ENCODE measurements around the gene HEXB.

Gene HEXB

GRCh38 chr5:74684900-74685851 is at the start of gene HEXB:
TSS of gene HEXB (plus strand) at chr5:74685233. CDS start at chr5:74685261, 28 bp downstream.
- intact Hi-C loops (cut with DNase I): loop anchor here (5.0 kb wide), 1 partner anchor 82 kb away; the partner anchor contains the start of genes GFM2 and NSA2
- peak; percentile 74 to 98 (median 86) for DNase-seq

DNA sequence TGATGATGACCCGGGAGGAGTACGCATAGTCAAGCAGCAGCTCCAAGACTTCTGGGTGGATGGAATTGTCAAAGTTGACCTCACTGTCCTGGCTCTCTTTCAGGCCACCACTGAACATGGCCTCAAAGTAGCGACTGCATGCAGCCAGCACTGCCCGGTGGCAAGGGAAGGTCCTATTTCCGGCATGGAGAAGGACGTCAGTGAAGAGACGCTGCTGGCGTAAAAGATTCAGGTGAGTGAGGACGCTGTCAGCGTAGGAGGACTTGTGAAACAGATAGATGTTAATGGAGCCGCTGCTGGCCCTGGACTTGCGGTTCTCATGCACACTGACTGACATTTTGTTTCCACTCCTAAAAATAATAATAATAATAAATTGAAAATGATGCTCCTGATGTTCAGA is 48.9 kb upstream of the HEXB start:
- DNase-seq: peak in 1 of 10 donors; percentile 81
- intact Hi-C loops (cut with DNase I): loop anchor here (10.0 kb wide), 1 partner anchor 341 kb away; no protein-coding TSS in a partner anchor

GRCh38 chr5:74636552-74636951 is 48.5 kb upstream of the HEXB start:
- no peak for DNase-seq
- intact Hi-C loops (cut with DNase I): loop anchor here (10.0 kb wide), 1 partner anchor 342 kb away; no protein-coding TSS in a partner anchor

DNA sequence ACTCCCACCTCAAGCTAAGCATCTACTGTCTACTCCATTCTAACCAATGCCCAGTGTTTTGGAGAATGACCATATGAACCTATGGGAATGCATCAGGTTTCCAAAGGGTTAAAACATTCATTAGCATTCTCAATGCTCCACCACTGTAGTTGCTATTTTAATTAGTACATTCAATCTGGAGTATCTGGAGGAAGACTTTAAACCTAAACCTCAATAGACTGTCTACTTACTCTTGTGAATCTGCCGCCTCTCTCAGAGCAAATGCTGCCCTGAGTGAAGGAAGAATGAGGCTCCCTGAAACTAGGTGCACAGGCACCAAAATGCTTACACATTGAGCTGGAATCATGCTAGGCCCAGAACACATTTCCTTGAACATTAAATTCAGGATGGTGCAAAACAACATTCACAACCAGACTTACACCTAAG is 46.5 kb upstream of the HEXB start:
- intact Hi-C loops (cut with DNase I): loop anchor here (10.0 kb wide), 1 partner anchor 344 kb away; no protein-coding TSS in a partner anchor

DNA sequence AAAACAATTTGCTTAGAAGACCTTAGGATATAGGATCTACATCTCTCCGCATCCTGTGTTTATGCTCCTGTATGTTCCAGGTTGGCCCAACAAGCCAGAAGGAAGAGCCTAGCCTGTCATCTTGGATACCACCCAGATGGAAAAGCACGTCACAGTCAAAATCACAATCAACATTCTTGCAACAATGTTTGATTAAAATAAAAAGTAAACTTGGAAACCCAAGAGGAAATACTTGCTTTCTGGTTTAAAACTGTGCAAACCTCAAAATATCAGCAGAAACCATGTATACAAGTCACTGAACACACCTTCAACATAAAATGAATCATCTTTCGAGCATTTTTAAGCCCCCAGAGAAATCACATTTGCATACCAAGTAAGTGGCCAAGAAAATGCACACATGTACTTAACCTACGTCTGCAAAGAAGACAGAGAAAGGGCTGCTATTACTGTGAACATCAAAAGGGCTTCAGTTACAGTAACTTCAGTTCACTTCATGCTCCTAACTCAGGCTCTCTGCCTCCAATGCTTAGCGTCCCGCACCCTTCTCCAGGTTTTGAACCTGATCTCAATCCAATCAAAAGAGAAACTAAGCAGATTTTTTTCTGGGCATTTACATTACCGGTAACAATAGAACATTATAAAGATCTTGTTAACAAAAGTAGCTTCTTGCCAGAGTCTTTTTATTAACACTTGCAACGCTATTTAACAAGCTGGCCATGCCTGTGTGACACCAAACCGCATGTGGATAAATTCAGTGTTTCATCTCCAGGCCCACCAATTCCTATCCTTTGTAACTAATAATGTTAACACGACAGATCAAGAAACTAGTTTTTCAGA is 45.8 kb upstream of the HEXB start:
- no peak for DNase-seq
- intact Hi-C loops (cut with DNase I): loop anchor here (10.0 kb wide), 1 partner anchor 344 kb away; no protein-coding TSS in a partner anchor

More for the DNA sequence above, 46.5 kb upstream of the HEXB start:
- DNase-seq: no peak

- DNase-seq: peak in 9 of 10 donors; percentile 19 to 85 (median 32)
- intact Hi-C loops (cut with DNase I): loop anchor here (2.0 to 10.0 kb wide), 5 partner anchors 245 to 845 kb away; no protein-coding TSS in a partner anchor
These were observed 45.1 kb upstream of the HEXB start for GRCh38 chr5:74639807-74640449.

- peak; percentile 67 to 97 (median 83) for DNase-seq
- intact Hi-C loops (cut with DNase I): loop anchor here (2.0 to 10.0 kb wide), 4 partner anchors 246 to 846 kb away; no protein-coding TSS in a partner anchor
These were observed 44.5 kb upstream of the HEXB start, which contains the start of gene ENC1 for GRCh38 chr5:74640450-74640953. TSS of gene ENC1 (minus strand) at chr5:74640728. CDS start at chr5:74636485, 4,243 bp downstream.

- peak; percentile 55 to 95 (median 74) for DNase-seq
- intact Hi-C loops (cut with DNase I): loop anchor here (2.0 to 10.0 kb wide), 4 partner anchors 246 to 846 kb away; no protein-coding TSS in a partner anchor
These were observed 43.9 kb upstream of the HEXB start for GRCh38 chr5:74640954-74641734.

GRCh38 chr5:74641735-74642542 is 43.1 kb upstream of the HEXB start:
- peak in 7 of 10 donors; percentile 27 to 84 (median 34) for DNase-seq

GRCh38 chr5:74642543-74642863 is 42.5 kb upstream of the HEXB start:
- DNase-seq: no peak
- intact Hi-C loops (cut with DNase I): loop anchor here (10.0 kb wide), 3 partner anchors 248 to 848 kb away; no protein-coding TSS in a partner anchor

More at GRCh38 chr5:74641735-74642542, 43.1 kb upstream of the HEXB start:
- intact Hi-C loops (cut with DNase I): loop anchor here (2.0 to 10.0 kb wide), 4 partner anchors 247 to 847 kb away; no protein-coding TSS in a partner anchor

DNA sequence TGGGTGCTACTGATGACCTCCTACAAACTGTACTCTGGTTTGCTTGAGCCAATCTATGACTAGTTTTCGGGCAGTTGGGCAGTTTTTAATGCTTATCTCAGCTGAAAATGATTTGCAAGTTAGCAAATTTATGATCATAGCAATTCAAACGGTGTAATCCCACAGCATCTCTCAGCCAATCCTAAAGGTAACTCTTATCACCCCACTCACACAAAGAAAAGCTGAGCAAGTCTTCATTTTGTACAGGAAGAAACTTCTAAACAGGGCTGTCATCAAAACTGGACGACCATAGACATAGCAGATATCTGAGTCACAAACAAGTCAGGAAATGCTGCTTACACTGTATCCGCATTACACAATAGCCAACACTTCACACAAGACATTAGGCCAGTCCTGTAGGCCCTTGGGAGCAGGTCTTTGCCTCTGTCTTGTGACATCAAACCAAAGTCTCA is 41.9 kb upstream of the HEXB start:
- intact Hi-C loops (cut with DNase I): loop anchor here (10.0 kb wide), 3 partner anchors 248 to 848 kb away; no protein-coding TSS in a partner anchor
- DNase-seq: no peak

- intact Hi-C loops (cut with DNase I): loop anchor here (5.0 to 10.0 kb wide), 4 partner anchors 252 to 852 kb away; no protein-coding TSS in a partner anchor
- DNase-seq: no peak
These were observed 37.9 kb upstream of the HEXB start for GRCh38 chr5:74647096-74647495.

DNA sequence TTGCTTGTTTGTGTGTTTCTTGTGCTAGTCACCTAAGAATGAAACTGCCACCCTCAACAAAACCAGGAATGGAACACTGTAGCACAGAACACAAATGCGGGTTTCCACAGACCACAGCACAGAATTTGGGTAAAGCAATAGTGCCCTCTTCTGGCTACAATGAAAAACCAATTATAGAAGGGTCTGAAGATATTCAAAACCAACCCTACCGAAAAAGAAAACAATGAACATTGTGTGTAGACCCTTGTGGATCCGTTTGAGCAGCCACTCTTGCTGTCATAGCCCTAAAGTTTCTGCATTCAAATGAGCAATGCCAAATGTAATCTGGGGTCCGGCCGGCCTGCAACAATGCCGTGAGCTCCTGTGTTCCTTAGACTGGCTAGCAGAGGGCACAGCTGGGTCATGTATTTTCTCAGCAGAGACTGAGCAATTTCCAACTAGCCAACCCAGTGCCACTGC is 36.2 kb upstream of the HEXB start:
- intact Hi-C loops (cut with DNase I): loop anchor here (1.0 to 10.0 kb wide), 5 partner anchors 254 to 854 kb away; no protein-coding TSS in a partner anchor
- DNase-seq: peak in 1 of 10 donors; percentile 77

- no peak for DNase-seq
- intact Hi-C loops (cut with DNase I): loop anchor here (1.0 to 10.0 kb wide), 5 partner anchors 255 to 855 kb away; no protein-coding TSS in a partner anchor
These were observed 35.5 kb upstream of the HEXB start for GRCh38 chr5:74649421-74649973.

DNA sequence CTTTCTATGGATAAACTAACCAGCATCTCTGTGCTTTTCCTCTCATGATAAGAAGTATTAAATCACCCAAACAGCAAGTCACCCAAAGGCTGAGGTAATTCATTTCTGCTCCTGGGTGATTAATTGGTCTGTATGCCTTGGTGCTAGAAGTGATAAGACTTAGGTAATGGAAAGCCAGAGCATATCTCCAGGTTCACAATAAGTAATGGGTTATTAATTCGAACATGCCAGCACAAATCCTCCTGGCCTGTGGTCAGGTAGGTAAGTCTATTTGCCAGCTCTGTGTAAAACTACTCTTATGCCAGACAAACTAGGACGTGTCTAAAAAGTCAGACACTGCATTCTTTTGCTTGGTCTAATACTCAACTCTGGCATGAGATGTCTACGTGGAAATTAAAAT is 33.3 kb upstream of the HEXB start:
- intact Hi-C loops (cut with DNase I): no loop called here

DNA sequence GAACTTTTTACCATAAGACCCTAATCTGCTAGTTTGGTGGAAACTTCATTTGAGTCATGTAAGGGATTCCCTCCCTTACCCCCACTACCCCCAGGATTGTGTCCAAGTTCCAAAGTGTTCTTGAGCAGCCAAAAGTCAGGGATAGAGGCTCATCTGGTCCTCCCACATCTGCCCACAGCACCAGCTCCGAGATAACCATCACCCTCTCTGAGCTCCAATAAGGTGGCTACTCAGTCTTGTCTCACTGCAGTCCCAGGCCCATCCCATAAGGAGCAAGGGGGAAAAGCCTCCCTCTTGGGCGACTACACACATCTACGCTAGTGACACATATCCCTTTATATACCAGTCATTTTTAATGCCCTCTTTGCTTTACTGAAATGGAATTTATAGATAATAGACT is 32.5 kb upstream of the HEXB start:
- intact Hi-C loops (cut with DNase I): no loop called here
- DNase-seq: no peak

More for the DNA sequence above, 33.3 kb upstream of the HEXB start:
- DNase-seq: no peak

GRCh38 chr5:74653991-74654390 is 31.0 kb upstream of the HEXB start:
- intact Hi-C loops (cut with DNase I): no loop called here

More at GRCh38 chr5:74653991-74654390, 31.0 kb upstream of the HEXB start:
- DNase-seq: no peak
